GM18951 (cell line): Measurements from ENCODE around the gene EPB41L4B.

Experiments
- POLR2A ChIP-seq: IDR thresholded peaks from 4 replicates; pipeline ENCODE4 v1.6.1; 2011; ENCODE audit warnings: mild to moderate bottlenecking; ENCODE audit not compliant: insufficient read length, insufficient read depth; ENCODE audit errors: extremely low read depth
- in situ Hi-C: fragments of 300-500 bp; cut with MboI; formaldehyde crosslinking; loops from one replicate; pipeline ENCODE4 v1.12.0; 2022; ENCODE audit warnings: low sequenced_read_pairs, mixed read lengths, inconsistent platforms; ENCODE audit not compliant: unreplicated experiment

EPB41L4B gene

DNA sequence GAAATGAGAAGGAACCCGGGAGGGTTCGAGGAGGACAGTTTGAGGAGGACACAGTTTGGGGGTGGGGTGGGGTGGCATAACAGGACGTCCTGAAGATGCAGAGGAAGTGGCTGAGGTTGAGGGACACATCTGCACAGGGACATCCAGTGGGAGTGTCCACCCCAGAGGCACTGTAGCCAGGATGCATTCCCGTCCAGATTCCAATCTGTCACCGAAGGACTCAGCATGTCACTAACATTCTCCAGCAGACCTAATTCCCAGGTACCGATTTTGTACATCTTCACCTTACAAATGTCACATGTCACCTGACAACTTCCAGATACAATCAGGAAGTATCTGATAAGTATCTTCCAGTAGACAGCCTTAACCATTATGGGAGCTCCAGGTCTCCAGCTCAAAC, 42.6 kb downstream of the EPB41L4B start:
- no peak for TF ChIP-seq POLR2A
- in situ Hi-C loops: no loop called here

DNA sequence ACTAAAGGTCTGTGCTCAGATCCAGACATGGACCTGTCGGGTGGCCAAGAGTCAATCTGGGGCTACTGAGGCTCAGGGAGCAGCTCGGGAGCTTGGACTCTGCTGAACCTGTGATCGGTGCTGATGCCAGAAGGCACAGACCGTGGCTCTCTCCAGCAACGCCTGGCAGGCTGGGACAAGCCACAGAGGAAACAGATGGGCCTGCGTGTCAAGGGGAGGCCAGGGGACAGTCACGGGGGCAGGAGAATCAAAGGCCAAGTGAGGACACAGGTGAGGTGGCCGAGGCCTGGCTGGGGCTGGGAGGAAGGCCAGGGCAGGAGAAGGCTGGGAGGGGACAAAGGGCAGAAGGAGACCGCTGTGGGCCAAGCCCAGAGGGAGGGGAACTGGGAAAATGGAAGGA, 43.4 kb downstream of the EPB41L4B start:
- in situ Hi-C loops: no loop called here
- no peak for TF ChIP-seq POLR2A

GRCh38 chr9:109276469-109277440, 44.1 kb downstream of the EPB41L4B start:
- TF ChIP-seq POLR2A: no peak
- in situ Hi-C loops: no loop called here

GRCh38 chr9:109274884-109275730, 45.8 kb downstream of the EPB41L4B start:
- no peak for TF ChIP-seq POLR2A
- in situ Hi-C loops: no loop called here

- no peak for TF ChIP-seq POLR2A
- in situ Hi-C loops: no loop called here
These were observed 47.0 kb downstream of the EPB41L4B start for GRCh38 chr9:109273869-109274268.

GRCh38 chr9:109272745-109273144, 48.1 kb downstream of the EPB41L4B start:
- in situ Hi-C loops: no loop called here
- TF ChIP-seq POLR2A: no peak

- TF ChIP-seq POLR2A: no peak
- in situ Hi-C loops: no loop called here
These were observed 48.8 kb downstream of the EPB41L4B start for GRCh38 chr9:109272045-109272444.

- no peak for TF ChIP-seq POLR2A
- in situ Hi-C loops: no loop called here
These were observed 49.6 kb downstream of the EPB41L4B start for GRCh38 chr9:109270971-109271925.

DNA sequence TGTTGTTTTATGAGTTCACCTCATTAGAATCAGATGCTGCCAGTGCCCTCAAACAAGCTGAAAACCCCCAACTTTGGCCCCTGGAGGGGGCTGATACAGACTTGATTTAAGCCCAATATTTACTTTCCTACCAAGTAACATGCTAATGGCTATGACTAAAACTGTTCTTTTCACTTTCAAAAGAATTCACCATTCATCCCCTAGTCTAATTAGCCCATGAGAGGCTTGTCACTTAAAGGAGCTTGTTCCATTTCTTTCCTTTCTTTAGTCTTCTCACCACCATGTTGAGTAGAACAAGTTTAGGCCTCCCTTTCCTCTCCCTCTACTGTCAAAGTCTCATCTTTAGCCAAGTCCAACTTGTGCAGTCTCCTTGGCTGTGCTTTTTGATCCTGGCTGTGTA, 50.4 kb downstream of the EPB41L4B start:
- TF ChIP-seq POLR2A: no peak
- in situ Hi-C loops: no loop called here

DNA sequence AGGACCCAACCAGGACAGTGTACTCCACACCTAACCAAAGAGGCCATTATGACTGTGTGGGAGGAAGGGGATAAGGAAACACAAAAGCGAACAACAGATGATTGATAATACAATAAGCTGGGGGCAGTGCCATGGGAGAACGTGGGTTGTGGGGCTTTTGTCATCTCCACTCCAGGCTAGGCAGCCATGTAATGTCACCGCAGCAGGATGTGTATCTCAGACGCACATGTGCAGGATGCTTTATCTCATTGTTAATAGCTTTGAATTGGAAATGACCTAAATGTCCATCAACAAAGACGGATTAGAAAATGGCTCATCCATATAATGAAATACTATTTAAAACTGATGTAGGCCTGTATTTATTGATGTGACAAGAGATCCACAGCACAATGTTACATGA, 51.0 kb downstream of the EPB41L4B start:
- in situ Hi-C loops: no loop called here
- TF ChIP-seq POLR2A: no peak

- no peak for TF ChIP-seq POLR2A
- in situ Hi-C loops: no loop called here
These were observed 51.8 kb downstream of the EPB41L4B start for GRCh38 chr9:109269081-109269480.

DNA sequence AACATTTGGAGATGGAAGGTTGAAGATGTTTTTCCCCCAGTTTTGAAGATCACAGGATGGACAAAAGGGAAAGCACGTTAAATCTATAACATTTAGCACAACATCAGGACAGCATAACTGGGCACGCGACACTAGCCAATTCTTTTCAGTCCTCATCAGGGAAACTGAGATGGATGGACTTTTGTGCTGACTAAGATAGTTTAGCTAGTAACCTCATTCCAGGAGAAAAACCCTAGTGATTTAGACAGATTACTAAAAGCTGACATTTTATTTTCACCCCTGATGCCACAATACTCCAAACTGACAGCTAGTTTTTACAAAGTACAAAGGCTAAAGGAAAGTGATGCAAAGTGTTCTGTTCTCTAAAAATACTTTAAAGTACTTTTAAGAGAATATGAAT, 53.3 kb downstream of the EPB41L4B start:
- in situ Hi-C loops: no loop called here
- no peak for TF ChIP-seq POLR2A
